GM18868 (cell line): Measurements from ENCODE around the gene NKAIN2.

ENCODE experiments used
- ATAC-seq: cut with Tn5 transposase; IDR thresholded peaks from one replicate; pipeline ENCODE4 v1.9.1; 2021; ENCODE audit warnings: mild to moderate bottlenecking, moderate library complexity; ENCODE audit not compliant: unreplicated experiment

Gene NKAIN2

GRCh38 chr6:123803504-123804013, at the start of gene NKAIN2:
Gene NKAIN2 (plus strand): TSS chr6:123803865.
- ATAC-seq: peak; percentile 36

GRCh38 chr6:123759472-123759871, 44.2 kb upstream of the NKAIN2 start:
- ATAC-seq: no peak

- ATAC-seq: no peak
These were observed 39.8 kb upstream of the NKAIN2 start for GRCh38 chr6:123763904-123764303.

GRCh38 chr6:123764722-123765121, 38.9 kb upstream of the NKAIN2 start:
- no peak for ATAC-seq

- ATAC-seq: no peak
These were observed 34.7 kb upstream of the NKAIN2 start for GRCh38 chr6:123768921-123769320.

GRCh38 chr6:123769431-123769830, 34.2 kb upstream of the NKAIN2 start:
- ATAC-seq: peak; percentile 1

GRCh38 chr6:123770247-123770949, 33.3 kb upstream of the NKAIN2 start:
- ATAC-seq: peak; percentile 71

GRCh38 chr6:123771126-123771525, 32.5 kb upstream of the NKAIN2 start:
- ATAC-seq: no peak

- no peak for ATAC-seq
These were observed 26.1 kb upstream of the NKAIN2 start for GRCh38 chr6:123777563-123777962.

- ATAC-seq: no peak
These were observed 23.6 kb upstream of the NKAIN2 start for GRCh38 chr6:123780021-123780420.

- no peak for ATAC-seq
These were observed 19.3 kb upstream of the NKAIN2 start for GRCh38 chr6:123784330-123784729.

GRCh38 chr6:123785039-123785438, 18.6 kb upstream of the NKAIN2 start:
- ATAC-seq: no peak

GRCh38 chr6:123788319-123788718, 15.3 kb upstream of the NKAIN2 start:
- ATAC-seq: peak; percentile 79

GRCh38 chr6:123794190-123794589, 9.5 kb upstream of the NKAIN2 start:
- ATAC-seq: no peak

- ATAC-seq: no peak
These were observed 8.9 kb upstream of the NKAIN2 start for GRCh38 chr6:123794799-123795198.

GRCh38 chr6:123801067-123801466, 2.6 kb upstream of the NKAIN2 start:
- no peak for ATAC-seq

GRCh38 chr6:123802351-123802696, 1.3 kb upstream of the NKAIN2 start:
- ATAC-seq: peak; percentile 11

- peak; percentile 93 for ATAC-seq
These were observed 765 bp upstream of the NKAIN2 start for GRCh38 chr6:123802697-123803503.

- ATAC-seq: no peak
These were observed 535 bp downstream of the NKAIN2 start for GRCh38 chr6:123804014-123804786.

GRCh38 chr6:123804787-123805540, 1.3 kb downstream of the NKAIN2 start:
- ATAC-seq: no peak

- ATAC-seq: no peak
These were observed 2.3 kb downstream of the NKAIN2 start for GRCh38 chr6:123805921-123806320.
